ENCODE measurements around the gene WRNIP1. TPM values are rescaled to one million over a fixed set of nuclear protein-coding genes. Genes with fewer than 3 reads are reported as not detected.
A peak's percentile ranks its signal among the peaks of the same experiment; 100 is the strongest.

Gene WRNIP1
- polyA plus RNA-seq, 1 experiment, result 26.5 TPM

- Histone ChIP-seq H3K4me3 (ENCODE audit: low read depth, low read length) (no peak overlapping the region), H3K36me3 (ENCODE audit: control insufficient read depth, insufficient read depth, low read length) (peaks cover 19% of the 10 kb centered on the region), H3K27me3 (ENCODE audit: control insufficient read depth, insufficient read depth, low read length) (no peaks in the 10 kb centered on the region)
- DNase-seq (ENCODE audit: low read depth), result no peak
- ChIA-PET CTCF (interaction anchor here (1.2 to 1.3 kb wide), 3 partner anchors 8 to 15 kb away, joined by 3 to 8 read pairs (median 5); no protein-coding TSS in a partner anchor), POLR2A (interaction anchor here (0.7 kb wide), 1 partner anchor 15 kb away, joined by 3 read pairs; no protein-coding TSS in a partner anchor)
- TF ChIP-seq CTCF (IDR thresholded peaks at IDR 0.05; ENCODE audit: insufficient read depth, low read depth, low read length), result no peak
These were observed 18.2 kb downstream of the WRNIP1 start for GRCh38 chr6:2783188-2783963.

DNA sequence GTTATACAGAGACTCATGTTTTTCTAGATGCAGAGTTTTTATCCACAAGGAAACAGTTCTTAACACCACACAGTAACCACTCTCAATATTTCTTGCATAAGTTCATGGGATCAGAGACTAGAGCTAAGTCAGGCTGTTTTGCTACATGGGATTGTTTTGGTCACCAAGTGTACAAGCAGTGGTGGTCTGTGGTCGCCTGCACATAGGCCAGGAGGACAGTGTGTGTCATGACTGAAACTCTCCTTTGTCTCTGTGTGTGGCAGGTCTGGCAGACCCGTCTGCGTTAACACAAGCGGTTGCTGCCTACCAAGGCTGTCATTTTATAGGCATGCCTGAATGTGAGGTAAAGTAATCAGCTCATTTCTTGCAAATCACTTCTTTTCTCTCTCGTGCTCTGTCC, 18.9 kb downstream of the WRNIP1 start:
- Histone ChIP-seq H3K36me3 (ENCODE audit: control insufficient read depth, insufficient read depth, low read length) (peaks cover 19% of the 10 kb centered on the region), H3K27me3 (ENCODE audit: control insufficient read depth, insufficient read depth, low read length) (no peaks in the 10 kb centered on the region), H3K4me3 (ENCODE audit: low read depth, low read length) (no peak overlapping the region)
- ChIA-PET POLR2A (no interaction called here), CTCF (interaction anchor here (0.6 to 1.1 kb wide), 2 partner anchors 15 to 34 kb away, joined by 3 read pairs; partner anchors contain the start of gene MYLK4)
- DNase-seq (ENCODE audit: low read depth), result no peak
- no peak for TF ChIP-seq CTCF (IDR thresholded peaks at IDR 0.05; ENCODE audit: insufficient read depth, low read depth, low read length)

DNA sequence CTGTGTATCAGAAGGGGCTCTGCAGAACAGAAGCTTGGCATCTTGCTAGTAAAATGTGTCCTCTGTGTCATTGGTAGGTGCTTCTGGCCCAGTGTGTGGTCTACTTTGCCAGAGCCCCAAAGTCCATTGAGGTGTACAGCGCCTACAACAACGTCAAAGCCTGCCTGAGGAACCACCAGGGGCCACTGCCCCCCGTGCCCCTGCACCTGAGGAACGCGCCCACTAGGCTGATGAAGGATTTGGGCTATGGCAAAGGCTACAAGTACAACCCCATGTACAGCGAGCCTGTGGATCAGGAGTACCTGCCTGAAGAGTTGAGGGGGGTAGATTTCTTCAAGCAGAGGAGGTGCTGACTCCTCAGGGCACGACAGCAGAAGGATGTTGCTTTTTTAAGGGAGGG, 19.7 kb downstream of the WRNIP1 start:
- no peak for DNase-seq (ENCODE audit: low read depth)
- POLR2A ChIA-PET, result no interaction called here
- CTCF ChIA-PET, result interaction anchor here (0.6 to 1.3 kb wide), 4 partner anchors 11 to 35 kb away, joined by 3 read pairs; partner anchors contain the start of gene MYLK4
- Histone ChIP-seq H3K36me3 (ENCODE audit: control insufficient read depth, insufficient read depth, low read length) (peaks cover 19% of the 10 kb centered on the region), H3K27me3 (ENCODE audit: control insufficient read depth, insufficient read depth, low read length) (no peaks in the 10 kb centered on the region), H3K4me3 (ENCODE audit: low read depth, low read length) (no peak overlapping the region)
- TF ChIP-seq CTCF (IDR thresholded peaks at IDR 0.05; ENCODE audit: insufficient read depth, low read depth, low read length), result no peak

DNA sequence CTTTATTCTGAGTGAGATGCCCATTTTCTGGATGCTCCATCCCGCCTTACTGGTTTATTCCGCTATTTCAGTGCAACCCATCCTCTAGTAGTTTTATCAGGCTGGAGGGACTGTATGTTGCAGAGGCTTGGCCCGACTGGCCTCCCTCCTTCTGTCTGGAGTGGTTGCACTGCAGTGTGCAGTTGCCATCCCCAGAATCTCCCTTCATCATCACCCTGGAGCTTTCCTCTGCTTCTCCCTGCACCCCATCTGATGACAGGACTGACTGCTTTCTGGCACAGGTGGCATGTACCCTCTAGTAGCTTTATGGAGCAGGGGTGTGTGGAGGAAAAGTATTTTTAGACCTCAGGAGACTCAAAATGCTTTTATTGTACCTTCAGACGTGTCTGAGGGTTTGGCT, 21.1 kb downstream of the WRNIP1 start:
- no peak overlapping the region for H3K4me3 ChIP-seq (ENCODE audit: low read depth, low read length)
- POLR2A ChIA-PET, result no interaction called here
- DNase-seq (ENCODE audit: low read depth), result no peak
- TF ChIP-seq CTCF (IDR thresholded peaks at IDR 0.05; ENCODE audit: insufficient read depth, low read depth, low read length), result no peak
- no peaks in the 10 kb centered on the region for H3K27me3 ChIP-seq (ENCODE audit: control insufficient read depth, insufficient read depth, low read length)
- peaks cover 14% of the 10 kb centered on the region for H3K36me3 ChIP-seq (ENCODE audit: control insufficient read depth, insufficient read depth, low read length)
- CTCF ChIA-PET, result interaction anchor here (1.3 kb wide), 1 partner anchor 12 kb away, joined by 3 read pairs; no protein-coding TSS in a partner anchor

GRCh38 chr6:2790588-2791449, 25.6 kb downstream of the WRNIP1 start:
- CTCF ChIA-PET, result interaction anchor here (0.6 to 2.5 kb wide), 39 partner anchors 8 to 199 kb away, joined by 3 to 49 read pairs (median 4); partner anchors contain the start of gene SERPINB1
- POLR2A ChIA-PET, result no interaction called here

More at GRCh38 chr6:2790588-2791449, 25.6 kb downstream of the WRNIP1 start:
- DNase-seq (ENCODE audit: low read depth), result peak; percentile 43
- H3K4me3 ChIP-seq (ENCODE audit: low read depth, low read length), result no peak overlapping the region
- TF ChIP-seq CTCF (IDR thresholded peaks at IDR 0.05; ENCODE audit: insufficient read depth, low read depth, low read length), result peak; percentile 82
- no peaks in the 10 kb centered on the region for H3K27me3 ChIP-seq (ENCODE audit: control insufficient read depth, insufficient read depth, low read length)
- no peaks in the 10 kb centered on the region; the same call in 1 of the 2 replicates for H3K36me3 ChIP-seq (ENCODE audit: control insufficient read depth, insufficient read depth, low read length)
